Measurements from ENCODE around the gene ZSCAN21. TPM values are rescaled to one million over a fixed set of nuclear protein-coding genes. Genes with fewer than 3 reads are reported as not detected.

Gene ZSCAN21
- total RNA-seq, 1 donor from 2014 or later = 6.8 TPM

DNA sequence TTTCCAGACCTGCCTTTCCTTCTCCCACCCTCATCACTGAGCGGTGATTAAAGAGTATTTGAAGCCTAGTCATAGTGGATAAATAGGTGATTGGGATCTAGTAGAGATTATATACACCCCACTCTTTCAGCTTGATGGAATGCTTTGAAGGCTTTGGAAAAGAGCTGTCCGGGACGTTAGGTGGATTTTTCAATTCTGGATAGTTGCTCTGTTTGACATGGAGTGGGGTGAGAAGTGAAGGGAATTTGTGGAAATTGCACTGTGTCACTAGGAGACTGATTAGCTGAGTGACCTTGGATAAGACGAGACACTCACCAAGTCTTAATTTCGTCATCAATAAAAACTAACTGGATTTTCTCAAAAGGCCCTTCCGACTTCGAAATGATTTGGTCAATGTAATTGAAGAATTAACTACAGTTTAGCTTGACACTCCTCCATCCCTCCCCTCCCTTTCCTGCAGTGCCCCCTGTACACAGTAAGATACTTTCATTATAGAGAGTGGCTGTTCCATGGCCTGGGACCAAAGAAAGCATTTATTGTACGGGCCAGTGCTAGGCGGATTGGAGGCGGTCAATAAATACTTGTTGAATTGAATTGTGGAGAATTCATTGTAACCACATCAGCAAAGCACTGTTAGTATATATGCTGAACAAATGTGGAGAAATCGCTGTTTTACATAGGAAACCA, 33.2 kb upstream of the ZSCAN21 start:
- Mint-ChIP-seq H3K9me3 (no peaks in the 10 kb centered on the region), H3K36me3 (ENCODE audit: low read depth) (peaks cover 17% of the 10 kb centered on the region), H3K27me3 (ENCODE audit: insufficient read depth) (no peaks in the 10 kb centered on the region), H3K4me1 (ENCODE audit: low read depth) (peaks cover 57% of the 10 kb centered on the region), H3K4me3 (peak overlapping the region; percentile 98), H3K27ac (peak overlapping the region; percentile 92)
- DNase-seq (ENCODE audit: low spot score) = no peak
- intact Hi-C loops (cut with micrococcal nuclease) = loop anchor here (1.0 to 10.0 kb wide), 3 partner anchors 10 to 459 kb away; partner anchors contain the start of gene ZNF655

DNA sequence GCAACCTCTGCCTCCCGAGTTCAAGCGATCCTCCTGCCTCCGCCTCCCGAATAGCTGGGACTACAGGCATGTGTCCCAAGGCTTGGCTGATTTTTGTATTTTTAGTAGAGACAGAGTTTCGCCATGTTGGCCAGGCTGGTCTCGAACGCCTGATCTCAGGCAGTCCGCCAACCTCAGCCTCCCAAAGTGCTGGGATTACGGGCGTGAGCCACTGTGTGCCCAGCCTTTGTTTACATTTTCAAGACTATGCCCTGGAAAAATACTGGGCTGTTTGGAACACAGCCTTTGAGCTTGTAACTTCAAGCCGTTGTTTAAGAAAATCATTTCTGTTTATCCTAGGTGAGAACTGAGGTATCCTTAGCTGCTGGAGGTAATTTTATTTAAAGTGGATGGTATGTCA, 32.3 kb upstream of the ZSCAN21 start:
- no peaks in the 10 kb centered on the region for H3K27me3 Mint-ChIP-seq (ENCODE audit: insufficient read depth)
- intact Hi-C loops (cut with micrococcal nuclease) = loop anchor here (5.0 to 10.0 kb wide), 2 partner anchors 392 to 460 kb away; partner anchors contain the start of gene ZNF655
- H3K27ac Mint-ChIP-seq = no peak overlapping the region
- peaks cover 62% of the 10 kb centered on the region for H3K4me1 Mint-ChIP-seq (ENCODE audit: low read depth)
- no peaks in the 10 kb centered on the region for H3K9me3 Mint-ChIP-seq
- H3K4me3 Mint-ChIP-seq = peak overlapping the region; percentile 49
- peaks cover 19% of the 10 kb centered on the region for H3K36me3 Mint-ChIP-seq (ENCODE audit: low read depth)
- DNase-seq (ENCODE audit: low spot score) = no peak

DNA sequence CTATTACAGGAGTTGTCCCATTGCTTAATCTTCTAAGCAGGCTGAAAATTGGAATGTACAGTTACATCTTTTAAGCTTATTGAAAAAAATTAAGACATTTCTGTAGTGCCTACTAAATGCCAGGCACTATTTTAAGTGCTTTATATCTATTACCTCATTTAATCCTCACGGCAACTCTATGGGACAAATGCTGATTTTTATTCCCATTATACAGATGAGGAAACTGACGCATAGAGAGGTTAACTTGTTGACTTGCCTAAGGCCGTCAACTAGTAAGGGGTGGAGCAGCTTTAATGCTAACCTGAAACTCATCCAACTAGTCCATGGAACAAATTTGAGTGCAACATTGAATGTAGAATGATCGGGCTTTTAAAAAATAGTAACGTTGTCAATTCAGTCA, 31.7 kb upstream of the ZSCAN21 start:
- intact Hi-C loops (cut with micrococcal nuclease) = loop anchor here (5.0 to 10.0 kb wide), 2 partner anchors 393 to 461 kb away; partner anchors contain the start of gene ZNF655
- Mint-ChIP-seq H3K9me3 (no peaks in the 10 kb centered on the region), H3K27ac (no peak overlapping the region), H3K4me1 (ENCODE audit: low read depth) (peaks cover 67% of the 10 kb centered on the region), H3K4me3 (peak overlapping the region; percentile 49), H3K27me3 (ENCODE audit: insufficient read depth) (no peaks in the 10 kb centered on the region), H3K36me3 (ENCODE audit: low read depth) (peaks cover 25% of the 10 kb centered on the region)
- no peak for DNase-seq (ENCODE audit: low spot score)

DNA sequence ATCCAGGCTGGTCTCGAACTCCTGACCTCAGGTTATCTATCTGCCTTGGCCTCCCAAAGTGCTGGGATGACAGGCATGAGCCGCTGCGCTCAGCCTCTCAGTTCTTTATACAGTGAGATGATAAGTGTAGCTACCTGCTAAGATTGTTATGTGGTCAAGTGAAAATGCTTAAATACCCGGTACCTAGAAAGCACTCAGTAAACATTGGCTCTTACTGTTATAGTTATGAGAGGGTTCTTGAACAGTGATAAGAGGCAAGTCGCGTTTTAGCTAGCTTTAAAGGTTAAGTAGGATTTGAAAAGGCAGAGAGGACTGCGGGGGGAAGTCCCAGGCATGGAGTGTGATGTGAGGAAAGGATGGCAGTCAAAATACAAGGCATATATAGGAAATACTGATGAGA, 29.7 kb upstream of the ZSCAN21 start:
- Mint-ChIP-seq H3K9me3 (no peaks in the 10 kb centered on the region), H3K4me1 (ENCODE audit: low read depth) (peaks cover 70% of the 10 kb centered on the region), H3K27ac (peak overlapping the region; percentile 81), H3K36me3 (ENCODE audit: low read depth) (peaks cover 38% of the 10 kb centered on the region), H3K4me3 (no peak overlapping the region), H3K27me3 (ENCODE audit: insufficient read depth) (no peaks in the 10 kb centered on the region)
- no peak for DNase-seq (ENCODE audit: low spot score)
- intact Hi-C loops (cut with micrococcal nuclease) = loop anchor here (5.0 to 10.0 kb wide), 3 partner anchors 395 to 463 kb away; partner anchors contain the start of genes MEPCE, ZCWPW1 and ZNF655

DNA sequence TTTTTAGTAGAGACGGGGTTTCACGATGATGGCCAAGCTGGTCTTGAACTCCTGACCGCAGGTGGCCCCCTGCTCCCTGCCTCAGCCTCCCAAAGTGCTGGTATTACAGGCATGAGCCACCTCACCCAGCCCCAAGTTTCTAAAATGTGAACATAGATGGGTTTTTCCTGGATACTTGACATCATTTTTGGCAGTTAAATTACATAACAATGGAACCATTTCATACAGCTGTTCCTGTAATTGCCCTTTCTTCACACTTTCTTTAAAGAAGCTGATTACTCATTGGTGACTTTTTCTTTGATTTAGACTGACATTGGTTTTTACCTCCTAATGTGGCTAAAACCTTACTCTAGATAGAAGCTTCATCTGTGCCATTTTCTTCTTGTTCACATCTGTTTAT, 28.3 kb upstream of the ZSCAN21 start:
- Mint-ChIP-seq H3K27me3 (ENCODE audit: insufficient read depth) (no peaks in the 10 kb centered on the region), H3K4me3 (no peak overlapping the region), H3K27ac (peak overlapping the region; percentile 52), H3K4me1 (ENCODE audit: low read depth) (peaks cover 71% of the 10 kb centered on the region), H3K36me3 (ENCODE audit: low read depth) (peaks cover 43% of the 10 kb centered on the region), H3K9me3 (no peaks in the 10 kb centered on the region)
- DNase-seq (ENCODE audit: low spot score) = no peak
- intact Hi-C loops (cut with micrococcal nuclease) = loop anchor here (10.0 kb wide), 1 partner anchor 404 kb away; the partner anchor contains the start of genes MEPCE and ZCWPW1

DNA sequence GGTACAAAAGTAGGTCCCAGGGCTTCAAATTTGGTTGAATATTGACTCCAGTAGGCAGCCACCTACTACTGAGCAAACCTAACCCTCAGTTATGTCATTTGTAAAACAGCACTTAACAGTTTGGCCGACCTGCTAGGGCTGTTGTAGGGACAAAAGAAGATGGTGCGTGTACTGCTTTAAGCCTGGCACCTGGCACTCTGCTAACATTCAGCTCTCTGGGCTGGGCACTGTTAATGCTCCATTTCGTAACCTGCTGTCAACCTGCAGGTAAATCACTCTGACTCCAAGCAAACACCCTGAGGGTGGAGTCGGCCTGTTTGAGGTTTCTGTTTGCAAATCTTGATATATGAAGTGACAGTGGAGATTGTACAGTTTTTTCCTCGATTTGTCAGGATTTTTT, 27.0 kb upstream of the ZSCAN21 start:
- Mint-ChIP-seq H3K4me1 (ENCODE audit: low read depth) (peaks cover 60% of the 10 kb centered on the region), H3K27me3 (ENCODE audit: insufficient read depth) (no peaks in the 10 kb centered on the region), H3K9me3 (no peaks in the 10 kb centered on the region), H3K4me3 (no peak overlapping the region), H3K36me3 (ENCODE audit: low read depth) (peaks cover 43% of the 10 kb centered on the region), H3K27ac (no peak overlapping the region)
- intact Hi-C loops (cut with micrococcal nuclease) = loop anchor here (10.0 kb wide), 1 partner anchor 402 kb away; the partner anchor contains the start of genes MEPCE and ZCWPW1
- DNase-seq (ENCODE audit: low spot score) = no peak

DNA sequence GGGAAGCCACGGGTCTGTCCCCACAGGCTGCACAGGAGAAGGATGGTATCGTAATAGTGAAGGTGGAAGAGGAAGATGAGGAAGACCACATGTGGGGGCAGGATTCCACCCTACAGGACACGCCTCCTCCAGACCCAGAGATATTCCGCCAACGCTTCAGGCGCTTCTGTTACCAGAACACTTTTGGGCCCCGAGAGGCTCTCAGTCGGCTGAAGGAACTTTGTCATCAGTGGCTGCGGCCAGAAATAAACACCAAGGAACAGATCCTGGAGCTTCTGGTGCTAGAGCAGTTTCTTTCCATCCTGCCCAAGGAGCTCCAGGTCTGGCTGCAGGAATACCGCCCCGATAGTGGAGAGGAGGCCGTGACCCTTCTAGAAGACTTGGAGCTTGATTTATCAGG, 26.0 kb upstream of the ZSCAN21 start:
- H3K36me3 Mint-ChIP-seq (ENCODE audit: low read depth) = peaks cover 40% of the 10 kb centered on the region
- intact Hi-C loops (cut with micrococcal nuclease) = loop anchor here (10.0 kb wide), 1 partner anchor 401 kb away; the partner anchor contains the start of genes MEPCE and ZCWPW1
- H3K27ac Mint-ChIP-seq = peak overlapping the region; percentile 44
- peaks cover 53% of the 10 kb centered on the region for H3K4me1 Mint-ChIP-seq (ENCODE audit: low read depth)
- no peak overlapping the region for H3K4me3 Mint-ChIP-seq
- no peaks in the 10 kb centered on the region for H3K27me3 Mint-ChIP-seq (ENCODE audit: insufficient read depth)
- DNase-seq (ENCODE audit: low spot score) = no peak
- no peaks in the 10 kb centered on the region for H3K9me3 Mint-ChIP-seq

DNA sequence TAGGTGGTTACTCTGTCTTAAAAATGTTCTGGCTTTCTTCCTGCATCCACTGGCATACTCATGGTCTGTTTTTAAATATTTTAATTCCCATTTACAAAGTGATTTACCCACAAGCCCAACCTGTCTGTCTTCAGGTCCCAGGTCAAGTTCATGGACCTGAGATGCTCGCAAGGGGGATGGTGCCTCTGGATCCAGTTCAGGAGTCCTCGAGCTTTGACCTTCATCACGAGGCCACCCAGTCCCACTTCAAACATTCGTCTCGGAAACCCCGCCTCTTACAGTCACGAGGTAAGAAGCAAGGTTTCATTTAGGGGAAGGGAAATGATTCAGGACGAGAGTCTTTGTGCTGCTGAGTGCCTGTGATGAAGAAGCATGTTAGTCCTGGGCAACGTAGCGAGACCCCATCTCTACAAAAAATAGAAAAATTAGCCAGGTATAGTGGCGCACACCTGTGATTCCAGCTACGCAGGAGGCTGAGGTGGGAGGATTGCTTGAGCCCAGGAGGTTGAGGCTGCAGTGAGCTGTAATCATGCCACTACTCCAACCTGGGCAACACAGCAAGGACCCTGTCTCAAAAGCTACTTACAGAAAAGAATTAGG, 25.5 kb upstream of the ZSCAN21 start:
- no peak for DNase-seq (ENCODE audit: low spot score)
- Mint-ChIP-seq H3K9me3 (no peaks in the 10 kb centered on the region), H3K4me1 (ENCODE audit: low read depth) (peaks cover 49% of the 10 kb centered on the region), H3K27ac (peak overlapping the region; percentile 29), H3K27me3 (ENCODE audit: insufficient read depth) (no peaks in the 10 kb centered on the region), H3K36me3 (ENCODE audit: low read depth) (peaks cover 37% of the 10 kb centered on the region), H3K4me3 (no peak overlapping the region)
- intact Hi-C loops (cut with micrococcal nuclease) = loop anchor here (10.0 kb wide), 1 partner anchor 401 kb away; the partner anchor contains the start of genes MEPCE and ZCWPW1

DNA sequence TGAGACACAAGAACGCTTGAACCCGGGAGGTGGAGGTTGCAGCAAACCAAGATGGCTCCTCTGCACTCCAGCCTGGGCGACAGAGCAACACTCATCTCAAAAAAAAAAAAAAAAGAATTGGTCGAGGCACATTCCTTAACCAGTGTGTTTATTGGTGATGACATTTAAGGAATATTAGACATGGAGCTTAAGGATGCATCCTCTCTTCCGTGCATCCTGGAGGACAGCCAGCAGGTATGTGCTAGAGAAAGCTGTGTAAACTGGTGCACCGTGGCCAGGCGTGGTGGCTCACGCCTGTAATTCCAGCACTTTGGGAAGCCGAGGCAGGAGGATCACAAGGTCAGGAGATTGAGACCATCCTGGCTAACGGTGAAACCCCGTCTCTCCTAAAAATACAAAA, 22.4 kb upstream of the ZSCAN21 start:
- H3K9me3 Mint-ChIP-seq = no peaks in the 10 kb centered on the region
- no peak overlapping the region for H3K27ac Mint-ChIP-seq
- no peaks in the 10 kb centered on the region for H3K27me3 Mint-ChIP-seq (ENCODE audit: insufficient read depth)
- DNase-seq (ENCODE audit: low spot score) = no peak
- peaks cover 47% of the 10 kb centered on the region for H3K36me3 Mint-ChIP-seq (ENCODE audit: low read depth)
- intact Hi-C loops (cut with micrococcal nuclease) = loop anchor here (2.0 to 10.0 kb wide), 2 partner anchors 54 to 398 kb away; partner anchors contain the start of genes MEPCE, ZCWPW1 and ZNF3
- no peak overlapping the region for H3K4me3 Mint-ChIP-seq
- peaks cover 30% of the 10 kb centered on the region for H3K4me1 Mint-ChIP-seq (ENCODE audit: low read depth)

DNA sequence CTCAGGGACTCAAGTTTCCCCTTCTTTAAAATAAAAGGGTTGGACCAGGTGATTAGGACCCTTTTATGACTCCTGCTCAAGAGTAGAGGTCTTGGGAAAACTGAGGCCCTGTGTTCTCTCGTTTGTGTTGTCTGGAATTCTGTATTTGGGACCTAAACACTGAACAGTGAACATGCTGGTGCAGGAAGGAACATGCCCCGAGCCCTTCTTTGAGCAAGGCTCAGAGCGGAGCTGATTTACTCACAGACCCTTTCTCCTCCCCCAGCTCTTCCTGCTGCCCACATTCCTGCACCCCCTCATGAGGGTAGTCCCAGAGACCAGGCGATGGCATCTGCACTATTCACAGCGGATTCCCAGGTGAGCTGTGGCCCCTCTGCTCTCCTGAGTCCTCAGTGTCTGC, 20.0 kb upstream of the ZSCAN21 start:
- intact Hi-C loops (cut with micrococcal nuclease) = loop anchor here (10.0 kb wide), 1 partner anchor 395 kb away; the partner anchor contains the start of genes MEPCE and ZCWPW1
- Mint-ChIP-seq H3K27ac (no peak overlapping the region), H3K4me1 (ENCODE audit: low read depth) (peaks cover 9% of the 10 kb centered on the region), H3K9me3 (no peaks in the 10 kb centered on the region), H3K27me3 (ENCODE audit: insufficient read depth) (no peaks in the 10 kb centered on the region), H3K36me3 (ENCODE audit: low read depth) (peaks cover 44% of the 10 kb centered on the region), H3K4me3 (no peak overlapping the region)
- no peak for DNase-seq (ENCODE audit: low spot score)

DNA sequence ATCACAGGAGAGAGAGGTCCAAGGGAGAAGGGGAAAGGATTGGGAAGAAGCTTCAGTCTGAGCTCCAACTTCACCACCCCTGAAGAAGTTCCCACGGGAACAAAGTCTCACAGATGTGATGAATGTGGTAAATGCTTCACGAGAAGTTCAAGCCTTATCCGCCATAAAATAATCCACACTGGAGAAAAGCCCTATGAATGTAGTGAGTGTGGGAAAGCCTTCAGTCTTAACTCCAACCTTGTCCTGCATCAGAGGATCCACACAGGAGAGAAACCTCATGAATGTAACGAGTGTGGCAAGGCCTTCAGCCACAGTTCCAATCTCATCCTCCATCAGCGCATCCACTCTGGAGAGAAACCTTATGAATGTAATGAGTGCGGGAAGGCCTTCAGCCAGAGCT, 16.0 kb upstream of the ZSCAN21 start:
- H3K4me1 Mint-ChIP-seq (ENCODE audit: low read depth) = no peaks in the 10 kb centered on the region
- DNase-seq (ENCODE audit: low spot score) = no peak
- intact Hi-C loops (cut with micrococcal nuclease) = no loop called here
- H3K4me3 Mint-ChIP-seq = no peak overlapping the region
- H3K36me3 Mint-ChIP-seq (ENCODE audit: low read depth) = peaks cover 59% of the 10 kb centered on the region
- no peaks in the 10 kb centered on the region for H3K9me3 Mint-ChIP-seq
- no peak overlapping the region for H3K27ac Mint-ChIP-seq
- no peaks in the 10 kb centered on the region for H3K27me3 Mint-ChIP-seq (ENCODE audit: insufficient read depth)

DNA sequence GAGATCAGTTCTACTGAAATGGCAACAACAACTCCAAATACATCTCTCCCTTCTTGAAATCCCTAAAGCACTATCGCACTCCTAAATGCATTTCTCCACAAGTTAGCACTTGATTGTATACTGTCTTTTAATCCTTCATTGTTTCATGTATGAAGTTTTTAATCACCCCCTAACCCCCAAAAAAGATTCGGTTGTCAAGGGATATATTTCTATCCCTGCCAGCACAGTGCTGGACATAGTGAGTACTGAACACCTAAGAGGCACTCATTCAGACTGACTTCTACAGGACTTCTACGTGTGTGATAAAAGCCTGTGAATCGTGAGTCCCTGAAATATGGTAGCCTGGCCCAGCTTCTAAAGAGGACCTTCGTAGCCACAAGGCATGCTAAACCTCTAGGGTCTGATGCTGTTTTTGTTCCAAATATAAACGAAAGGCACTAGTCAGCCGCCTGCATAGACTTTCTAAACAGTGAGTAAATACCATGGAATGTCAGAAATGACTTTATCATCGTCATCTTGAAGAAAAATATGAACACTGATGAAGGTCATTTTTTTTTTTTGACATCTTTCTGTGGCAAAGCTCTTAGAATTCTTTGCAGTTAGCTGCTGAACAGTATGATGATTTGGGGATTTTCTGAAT, 14.6 kb upstream of the ZSCAN21 start:
- Mint-ChIP-seq H3K4me1 (ENCODE audit: low read depth) (no peaks in the 10 kb centered on the region), H3K9me3 (no peaks in the 10 kb centered on the region), H3K27me3 (ENCODE audit: insufficient read depth) (no peaks in the 10 kb centered on the region), H3K4me3 (no peak overlapping the region), H3K36me3 (ENCODE audit: low read depth) (peaks cover 53% of the 10 kb centered on the region), H3K27ac (no peak overlapping the region)
- DNase-seq (ENCODE audit: low spot score) = no peak
- intact Hi-C loops (cut with micrococcal nuclease) = no loop called here
